Activated CD4-positive, CD25-positive, alpha-beta regulatory T cell treated with anti-CD3 and anti-CD28 coated beads, Interleukin-2, amount 50 U/mL, for 24 hours (primary cell): Measurements from ENCODE around the gene GPM6B.

ENCODE experiments used
- ATAC-seq, 2 donors: fragments of 150-1000 bp; cut with Tn5 transposase; one replicate each; pipeline ENCODE4 v1.10.0; 2021; ENCODE audit warnings: mild to moderate bottlenecking in 1 of 2, moderate library complexity in 1 of 2

The GPM6B gene

GRCh38 chrX:13821738-13822137 lies 4.8 kb upstream of the GPM6B start:
- ATAC-seq = no peak

DNA sequence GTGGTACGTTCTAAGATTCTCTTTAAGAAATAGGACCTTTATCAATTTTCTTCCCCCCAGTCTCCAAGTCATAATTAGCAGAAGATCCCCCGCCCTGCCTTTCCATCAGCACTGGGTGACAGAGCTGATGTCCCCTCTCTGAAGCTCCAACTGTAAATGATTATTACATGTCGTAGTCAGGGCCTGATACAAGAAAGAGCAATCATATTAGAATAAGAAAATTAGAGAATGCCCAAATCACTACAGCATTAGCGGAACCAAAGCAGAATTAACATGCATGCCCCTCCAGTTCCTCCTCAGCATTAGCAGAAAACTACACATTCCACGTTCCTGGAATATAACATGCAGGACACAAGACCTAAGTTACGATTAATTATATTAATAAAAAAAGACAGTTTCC lies 717 bp downstream of the GPM6B start:
- no peak for ATAC-seq

DNA sequence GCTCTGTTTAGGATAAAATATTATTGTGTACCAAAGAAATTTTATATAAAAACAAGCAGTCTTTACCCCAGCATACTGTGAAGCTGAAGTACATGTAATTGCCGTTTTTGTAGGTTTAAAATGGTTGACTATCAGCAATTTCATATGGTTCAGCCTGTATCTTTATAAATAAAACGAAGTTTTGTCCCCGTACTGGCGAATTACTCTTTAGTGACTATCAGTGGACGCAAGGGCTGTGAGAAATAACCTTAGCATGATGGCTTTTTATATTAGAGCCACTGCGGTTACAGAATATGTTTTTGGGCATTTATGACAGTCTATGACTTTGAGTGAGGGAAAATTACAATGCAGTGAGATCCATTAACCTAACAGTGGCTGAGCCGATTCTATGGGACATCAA lies 1.2 kb downstream of the GPM6B start:
- no peak for ATAC-seq

- no peak for ATAC-seq
Observed at GRCh38 chrX:13808865-13809264, 8.0 kb downstream of the GPM6B start.

DNA sequence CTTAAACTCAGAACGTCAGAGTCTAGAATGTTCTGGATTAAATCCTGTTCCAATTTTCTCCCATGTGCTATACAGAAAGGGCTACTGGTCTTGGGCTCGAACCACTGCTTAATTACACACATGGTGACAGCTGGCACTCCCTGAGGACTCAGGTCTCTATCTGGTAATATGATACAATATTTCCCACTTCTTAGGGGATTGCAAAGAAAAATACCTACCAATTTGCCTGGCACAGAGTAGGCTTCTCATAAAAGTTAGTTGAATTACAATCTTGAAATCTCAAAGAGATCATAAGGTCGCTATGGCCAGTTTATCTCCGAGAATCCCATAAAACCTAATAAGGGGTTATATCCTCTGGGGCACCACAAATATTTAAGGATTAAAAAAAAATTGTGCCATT lies 8.6 kb downstream of the GPM6B start:
- ATAC-seq = no peak

- no peak for ATAC-seq
Observed at GRCh38 chrX:13805241-13805640, 11.7 kb downstream of the GPM6B start.

- no peak for ATAC-seq
Observed at GRCh38 chrX:13803116-13803515, 13.8 kb downstream of the GPM6B start.

DNA sequence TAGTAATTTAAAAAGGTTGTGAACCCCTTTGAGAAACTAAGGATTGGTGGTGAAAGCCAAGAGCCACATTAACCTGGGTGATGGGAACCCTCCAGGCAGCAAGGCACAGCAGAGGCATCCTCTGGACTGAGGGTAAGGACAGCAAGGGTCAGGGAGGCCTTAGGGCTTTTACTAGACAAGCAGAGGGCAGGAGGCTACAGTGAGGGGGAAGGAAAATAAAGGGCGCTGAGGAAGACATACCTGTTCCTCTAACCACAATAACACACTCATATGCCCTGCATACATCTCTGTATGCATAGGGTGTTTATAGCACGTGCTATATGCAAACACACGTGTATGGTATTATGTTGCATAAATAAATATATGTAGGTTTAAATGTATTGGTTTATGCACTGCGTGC lies 18.7 kb downstream of the GPM6B start:
- ATAC-seq = no peak

DNA sequence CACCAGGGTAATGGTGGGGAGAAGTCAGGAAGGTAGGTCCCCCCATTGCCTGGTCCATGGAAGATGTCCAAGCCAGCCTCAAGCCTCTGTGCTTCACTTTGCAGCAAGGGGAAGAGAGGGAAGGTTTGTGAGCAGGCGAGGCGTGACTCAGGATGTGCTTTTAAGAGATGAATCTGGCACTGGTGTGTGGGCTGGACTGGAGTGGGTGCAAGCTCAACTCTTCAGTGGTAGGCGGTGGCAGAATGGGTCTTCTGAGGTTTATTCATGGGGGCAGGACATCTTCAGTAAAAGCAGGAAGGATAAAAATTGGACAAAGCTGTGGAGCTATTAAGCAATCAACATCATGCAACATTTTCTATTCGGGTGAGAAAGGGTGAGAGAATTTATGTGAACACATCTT lies 19.4 kb downstream of the GPM6B start:
- ATAC-seq = no peak

DNA sequence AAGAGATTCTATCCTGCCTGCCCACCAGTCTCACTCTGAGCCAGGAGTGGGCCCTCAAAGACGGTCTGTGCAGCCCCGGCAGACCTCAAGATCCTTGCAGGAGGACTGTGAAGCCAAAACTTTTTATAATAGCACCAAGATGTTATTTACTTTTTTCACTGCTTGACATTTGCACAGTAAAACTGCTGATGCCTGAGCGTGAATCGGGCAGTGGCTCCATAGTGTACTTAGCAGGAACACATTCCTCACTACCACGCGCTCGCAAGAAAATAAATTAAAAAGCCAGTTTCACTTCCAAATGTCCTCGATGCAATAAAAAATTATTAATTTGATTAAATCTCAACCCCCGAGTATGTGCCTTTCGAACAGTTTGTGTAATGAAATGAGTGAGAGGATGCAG lies 22.5 kb downstream of the GPM6B start:
- no peak for ATAC-seq

GRCh38 chrX:13793897-13794296 lies 23.0 kb downstream of the GPM6B start:
- no peak for ATAC-seq

GRCh38 chrX:13791559-13791958 lies 25.3 kb downstream of the GPM6B start:
- no peak for ATAC-seq

- no peak for ATAC-seq
Observed at GRCh38 chrX:13791145-13791544, 25.7 kb downstream of the GPM6B start.

DNA sequence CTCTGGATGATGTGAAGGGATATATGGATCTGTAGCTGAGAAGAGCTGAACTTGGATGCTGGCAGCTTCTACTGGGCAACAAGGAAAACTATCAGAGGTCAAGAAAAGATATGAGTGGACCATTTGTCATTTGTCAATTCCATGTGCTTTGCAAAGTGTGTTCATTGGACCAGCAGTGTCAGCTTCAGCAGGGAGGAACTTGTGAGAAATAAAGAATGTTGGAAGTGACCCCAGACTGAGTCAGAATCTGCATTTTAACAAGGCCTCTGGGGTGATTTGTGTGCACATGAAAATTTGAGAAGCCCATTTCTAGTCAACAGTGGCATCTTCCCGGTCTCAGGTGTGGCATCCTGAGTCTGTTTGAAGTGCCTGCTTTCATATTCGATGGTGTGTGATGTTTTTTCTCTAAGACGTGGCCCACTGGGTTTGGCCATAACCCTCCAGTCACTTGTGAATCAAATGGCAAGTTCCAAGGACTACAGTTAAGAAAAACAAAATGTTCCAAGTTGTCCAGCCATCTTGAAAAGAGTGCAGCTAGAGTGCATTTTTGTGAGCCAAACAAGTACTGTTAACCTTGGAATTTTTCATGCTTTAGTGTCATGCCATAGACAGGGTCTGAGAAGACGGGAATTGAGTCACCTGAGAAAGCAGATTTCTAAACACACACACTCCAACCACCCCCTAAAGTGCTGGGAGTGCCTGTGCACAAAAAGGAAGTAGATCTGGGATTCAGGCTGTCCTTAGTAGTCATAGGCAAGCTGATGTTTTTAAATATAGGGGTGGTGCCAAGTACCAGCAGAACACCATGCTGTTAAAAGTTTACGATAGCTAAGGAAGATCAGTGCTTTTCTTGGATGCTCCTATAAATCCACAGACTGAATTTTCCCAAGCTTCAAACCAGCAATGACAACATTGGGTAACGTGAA lies 26.4 kb downstream of the GPM6B start:
- ATAC-seq = no peak

- ATAC-seq = no peak
Observed at GRCh38 chrX:13786048-13786447, 30.8 kb downstream of the GPM6B start.

GRCh38 chrX:13780868-13781427 lies 35.9 kb downstream of the GPM6B start:
- no peak for ATAC-seq

- ATAC-seq = no peak
Observed at GRCh38 chrX:13778916-13779315, 38.0 kb downstream of the GPM6B start.

GRCh38 chrX:13776387-13776786 lies 40.5 kb downstream of the GPM6B start:
- no peak for ATAC-seq

DNA sequence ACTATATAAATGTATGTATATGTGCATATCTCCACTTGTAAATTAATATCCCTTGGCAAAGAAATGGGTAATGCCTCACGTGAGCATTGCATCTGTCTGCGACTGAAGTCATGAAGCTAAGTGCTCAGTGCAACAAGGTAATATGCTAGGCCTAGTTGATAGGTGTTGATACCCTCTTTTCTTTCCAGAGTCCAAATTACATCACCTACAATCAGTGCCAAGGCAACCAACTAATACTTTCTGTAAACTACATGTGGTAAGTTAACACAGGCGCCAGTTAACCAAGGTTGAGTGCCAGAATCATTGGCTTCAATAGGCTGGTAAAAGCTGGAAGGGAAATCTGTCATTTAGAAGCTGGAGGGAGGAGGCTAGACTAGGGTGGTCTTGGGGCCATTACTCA lies 41.1 kb downstream of the GPM6B start:
- no peak for ATAC-seq

GRCh38 chrX:13774696-13775095 lies 42.2 kb downstream of the GPM6B start:
- no peak for ATAC-seq

- ATAC-seq = no peak
Observed at GRCh38 chrX:13770013-13770535, 46.8 kb downstream of the GPM6B start.

GRCh38 chrX:13768939-13769338 lies 48.0 kb downstream of the GPM6B start:
- no peak for ATAC-seq

DNA sequence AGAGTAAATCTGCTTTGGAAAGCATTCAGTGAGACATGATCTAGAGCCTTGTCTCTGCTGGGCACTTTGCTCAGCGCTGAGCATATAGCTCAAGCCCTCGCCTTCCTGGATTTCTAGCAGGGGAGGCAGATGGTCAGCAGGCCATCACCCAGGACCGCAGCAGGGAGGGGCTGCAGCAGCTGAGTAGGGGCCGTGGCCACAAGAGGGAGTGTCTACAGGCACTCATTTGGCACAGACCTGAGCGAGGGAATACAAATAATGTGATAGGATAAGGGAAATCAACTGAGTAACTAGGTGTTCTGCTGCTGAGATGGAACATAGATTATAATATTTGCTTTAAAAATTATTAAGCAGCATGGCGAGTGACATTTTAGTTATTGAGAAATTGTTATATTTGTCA lies 52.1 kb downstream of the GPM6B start:
- no peak for ATAC-seq

GRCh38 chrX:13764281-13764680 lies 52.6 kb downstream of the GPM6B start:
- ATAC-seq = no peak
